K562 (cell line): ENCODE data around the gene RNF44. TPM values are rescaled to one million over a fixed set of nuclear protein-coding genes. Genes with fewer than 3 reads are reported as not detected.

Experiments
- CBX2 ChIP-seq: fragments of 200-600 bp; sonication (generic); IDR thresholded peaks from one replicate; pipeline ENCODE4 v1.6.1; 2012; ENCODE audit warnings: mild to moderate bottlenecking, low read length, inconsistent platforms; ENCODE audit not compliant: insufficient read depth, poor library complexity, severe bottlenecking
- CBX3 ChIP-seq, 2 experiments: IDR thresholded peaks; 1 replicate in 1 of 2; 2 replicates in 1 of 2; pipeline ENCODE4 v1.6.1; 2012; ENCODE audit warnings: inconsistent platforms in 2 of 2, low read length in 2 of 2, borderline replicate concordance in 1 of 2, control low read depth in 1 of 2
- CHAMP1 ChIP-seq: fragments of 450-650 bp; IDR thresholded peaks from 2 replicates; pipeline ENCODE4 v1.6.1; 2016; ENCODE audit warnings: mild to moderate bottlenecking
- CREB3 ChIP-seq: fragments of 450-650 bp; conservative IDR thresholded peaks from 2 replicates; pipeline ENCODE4 v1.6.1; 2016; ENCODE audit warnings: missing genetic modification characterization, low read depth, mild to moderate bottlenecking, missing compliant biosample characterization, moderate library complexity
- E2F3 ChIP-seq: fragments of 250-450 bp; sonication (Bioruptor Pico); IDR thresholded peaks from 2 replicates; pipeline ENCODE4 v1.4.0; 2020; ENCODE audit warnings: mild to moderate bottlenecking
- HMGN3 ChIP-seq: IDR thresholded peaks from 2 replicates; pipeline ENCODE4 v1.6.1; 2011; ENCODE audit warnings: borderline replicate concordance, low read depth, mild to moderate bottlenecking, mixed read lengths, low read length; ENCODE audit not compliant: insufficient read length; ENCODE audit errors: extremely low read depth
- MAFK ChIP-seq: IDR thresholded peaks from 2 replicates; pipeline ENCODE4 v1.6.1; 2011; ENCODE audit warnings: low read length, improper control_type of control experiment
- NELFE ChIP-seq: IDR thresholded peaks from 2 replicates; pipeline ENCODE4 v1.6.1; 2011; ENCODE audit warnings: mild to moderate bottlenecking; ENCODE audit not compliant: insufficient read depth, insufficient read length
- REST ChIP-seq, 2 experiments: fragments of 450-650 bp; formaldehyde crosslinking in 1 of 2; IDR thresholded peaks; 2 replicates each; pipeline versions ENCODE4 v1.4.0 to v1.6.1; 2014 to 2020; ENCODE audit warnings: mild to moderate bottlenecking in 2 of 2, borderline replicate concordance in 1 of 2, low read depth in 1 of 2
- TAF15 ChIP-seq: fragments of 200-400 bp; formaldehyde crosslinking; IDR thresholded peaks from 2 replicates; pipeline ENCODE4 v1.6.1; 2017; ENCODE audit warnings: mild to moderate bottlenecking, low read depth, low read length, moderate library complexity
- ZC3H8 ChIP-seq: fragments of 450-650 bp; IDR thresholded peaks from 2 replicates; pipeline ENCODE4 v1.6.1; 2017
- ZNF140 ChIP-seq: fragments of 250-450 bp; sonication (Bioruptor Pico); IDR thresholded peaks from 2 replicates; pipeline ENCODE4 v1.8.0; 2021; ENCODE audit warnings: moderate library complexity, mild to moderate bottlenecking, inconsistent platforms
- ZNF217 ChIP-seq: sonication (generic); formaldehyde crosslinking; IDR thresholded peaks from 2 replicates; pipeline ENCODE4 v1.8.0; 2022; ENCODE audit warnings: mild to moderate bottlenecking, missing genetic modification reagents
- polyA plus RNA-seq, 8 experiments: library from polyadenylated mRNA; depleted of rRNA in 4 of 8; stranded (reverse) in 5 of 8; unstranded in 3 of 8; fragments of >200 nt; fragmentation: Nextera tagmentation in 2 of 8; fragmentation: Illumina TruSeq in 1 of 8; extraction: Ambion mirVana in 2 of 8; extraction: Trizol in 1 of 8; gene quantifications; 2 replicates each; pipeline versions ENCODE4 v1.2.1 to v1.2.3, GENCODE V29; 2011 to 2014; ENCODE audit warnings: inconsistent platforms in 1 of 8, missing spikeins in 1 of 8
- total RNA-seq, 7 experiments: library from RNA; depleted of rRNA in 6 of 7; stranded (reverse); fragments of >200 nt in 6 of 7; fragmentation: Illumina TruSeq in 2 of 7; extraction: Trizol in 2 of 7; gene quantifications; 2 replicates each; pipeline versions ENCODE4 v1.2.1 to v1.2.3, GENCODE V29; 2011 to 2021; ENCODE audit warnings: low replicate concordance in 1 of 7

The RNF44 gene
- total and polyA plus RNA-seq, 9 of the 15 experiments (the other 6 are each of a cell fraction or from before 2014, with no cell fraction given), result 1.6 to 82.6 (median 7.4) TPM

GRCh38 chr5:176536132-176536901 lies 885 bp downstream of the RNF44 start (continued):
- TF ChIP-seq CBX3 (IDR thresholded peaks at IDR 0.05; ENCODE audit: borderline replicate concordance in 1 of 2, low read length in 2 of 2) (no peak), CREB3 (tag) (no peak), CBX2 (no peak), REST (IDR thresholded peaks at IDR 0.05; ENCODE audit: borderline replicate concordance) (no peak; the same call in 1 of the 2 replicates), REST (CRISPR knock-in tag; IDR thresholded peaks at IDR 0.05; ENCODE audit: low read depth) (no peak), HMGN3 (peak; percentile 38), CHAMP1 (no peak), E2F3 (CRISPR knock-in tag) (no peak), ZNF140 (CRISPR knock-in tag) (no peak), MAFK (no peak), ZC3H8 (no peak), NELFE (no peak), ZNF217 (no peak), TAF15 (no peak)
